SK-N-SH treated with all-trans-retinoic acid at 6 μM for 48 hours (cell line): ENCODE results near the gene PRDM4.

Experiments
- ATAC-seq: fragments of 200-7000 bp; cut with Tn5 transposase; 3 replicates; pipeline ENCODE4 v1.9.1; 2020; ENCODE audit warnings: mild to moderate bottlenecking, moderate library complexity
- ARNTL ChIP-seq: fragments of 450-650 bp; formaldehyde crosslinking; IDR thresholded peaks from 2 replicates; pipeline ENCODE4 v1.5.0; 2020; ENCODE audit warnings: low read depth, mild to moderate bottlenecking, moderate library complexity, borderline replicate concordance
- BACH2 ChIP-seq: fragments of 250-450 bp; sonication (Bioruptor Pico); IDR thresholded peaks from 2 replicates; pipeline ENCODE4 v1.9.0; 2021; ENCODE audit warnings: mild to moderate bottlenecking, borderline replicate concordance
- CREB5 ChIP-seq: fragments of 250-450 bp; sonication (Bioruptor Pico); IDR thresholded peaks from 2 replicates; pipeline ENCODE4 v1.5.1; 2020; ENCODE audit warnings: low read depth, mild to moderate bottlenecking, moderate library complexity
- CSRNP3 ChIP-seq: fragments of 250-450 bp; sonication (Bioruptor Pico); IDR thresholded peaks from 2 replicates; pipeline ENCODE4 v1.5.1; 2021; ENCODE audit warnings: mild to moderate bottlenecking, moderate library complexity
- ESRRG ChIP-seq: fragments of 250-450 bp; sonication (Bioruptor Pico); IDR thresholded peaks from 2 replicates; pipeline ENCODE4 v1.6.1; 2021; ENCODE audit warnings: mild to moderate bottlenecking
- GLIS3 ChIP-seq: fragments of 250-450 bp; sonication (Bioruptor Pico); IDR thresholded peaks from 2 replicates; pipeline ENCODE4 v1.5.0; 2020; ENCODE audit warnings: mild to moderate bottlenecking, moderate library complexity
- ISL1 ChIP-seq: fragments of 250-450 bp; sonication (Bioruptor Pico); IDR thresholded peaks from 2 replicates; pipeline ENCODE4 v2.1.2; 2022; ENCODE audit warnings: mild to moderate bottlenecking, moderate library complexity
- OSR1 ChIP-seq: fragments of 250-450 bp; sonication (Bioruptor Pico); IDR thresholded peaks from 2 replicates; pipeline ENCODE4 v1.8.0; 2022; ENCODE audit warnings: moderate library complexity, mild to moderate bottlenecking, inconsistent platforms
- PATZ1 ChIP-seq: fragments of 250-450 bp; sonication (Bioruptor Pico); IDR thresholded peaks from 2 replicates; pipeline ENCODE4 v1.8.0; 2020; ENCODE audit warnings: mild to moderate bottlenecking, moderate library complexity, borderline replicate concordance
- POU6F1 ChIP-seq: fragments of 250-450 bp; sonication (Bioruptor Pico); IDR thresholded peaks from 2 replicates; pipeline ENCODE4 v1.8.0; 2021; ENCODE audit warnings: low read depth, mild to moderate bottlenecking, moderate library complexity, borderline replicate concordance
- PPARA ChIP-seq: fragments of 250-450 bp; sonication (Bioruptor Pico); IDR thresholded peaks from 2 replicates; pipeline ENCODE4 v1.5.0; 2020; ENCODE audit warnings: mild to moderate bottlenecking, borderline replicate concordance
- RARB ChIP-seq: fragments of 250-450 bp; sonication (Bioruptor Pico); IDR thresholded peaks from 2 replicates; pipeline ENCODE4 v1.8.0; 2021; ENCODE audit warnings: mild to moderate bottlenecking, moderate library complexity
- TSHZ2 ChIP-seq: fragments of 250-450 bp; sonication (Bioruptor Pico); IDR thresholded peaks from 2 replicates; pipeline ENCODE4 v1.5.0; 2020; ENCODE audit warnings: mild to moderate bottlenecking, moderate library complexity
- ZC3H10 ChIP-seq: fragments of 250-450 bp; sonication (Bioruptor Pico); IDR thresholded peaks from 2 replicates; pipeline ENCODE4 v1.5.1; 2021; ENCODE audit warnings: mild to moderate bottlenecking, moderate library complexity
- ZFP3 ChIP-seq: fragments of 250-450 bp; sonication (Bioruptor Pico); IDR thresholded peaks from 2 replicates; pipeline ENCODE4 v1.5.0; 2020; ENCODE audit warnings: mild to moderate bottlenecking, moderate library complexity
- ZFP30 ChIP-seq: fragments of 450-650 bp; formaldehyde crosslinking; IDR thresholded peaks from 2 replicates; pipeline ENCODE4 v1.5.0; 2022; ENCODE audit warnings: mild to moderate bottlenecking, moderate library complexity
- ZNF565 ChIP-seq: fragments of 450-650 bp; formaldehyde crosslinking; conservative IDR thresholded peaks from 2 replicates; pipeline ENCODE4 v1.5.0; 2020; ENCODE audit warnings: low read depth, mild to moderate bottlenecking, moderate library complexity
- ZNF70 ChIP-seq: fragments of 450-650 bp; formaldehyde crosslinking; IDR thresholded peaks from 2 replicates; pipeline ENCODE4 v1.5.0; 2020; ENCODE audit warnings: mild to moderate bottlenecking, moderate library complexity
- ZNF8 ChIP-seq: fragments of 450-650 bp; formaldehyde crosslinking; IDR thresholded peaks from 2 replicates; pipeline ENCODE4 v1.5.0; 2020; ENCODE audit warnings: mild to moderate bottlenecking, moderate library complexity

Gene PRDM4

GRCh38 chr12:107684990-107685359 is 76.0 kb downstream of the PRDM4 start:
- TF ChIP-seq PATZ1 (CRISPR knock-in tag) (no peak), ZFP3 (CRISPR knock-in tag) (no peak), BACH2 (CRISPR knock-in tag) (no peak)
- peak; percentile 15; the same call in 2 of the 3 replicates for ATAC-seq

- ATAC-seq: no peak; the same call in 2 of the 3 replicates
- TF ChIP-seq ISL1 (CRISPR knock-in tag): no peak
- no peak for TF ChIP-seq POU6F1
- no peak for TF ChIP-seq CREB5 (CRISPR knock-in tag)
- no peak for TF ChIP-seq ZFP3 (CRISPR knock-in tag)
- no peak for TF ChIP-seq RARB (CRISPR knock-in tag)
- no peak for TF ChIP-seq PATZ1 (CRISPR knock-in tag)
- no peak for TF ChIP-seq OSR1 (CRISPR knock-in tag)
- no peak for TF ChIP-seq ESRRG
- no peak for TF ChIP-seq ZNF565 (CRISPR knock-in tag)
- TF ChIP-seq ZC3H10 (CRISPR knock-in tag): no peak
- TF ChIP-seq PPARA (CRISPR knock-in tag): no peak
- no peak for TF ChIP-seq GLIS3 (CRISPR knock-in tag)
- no peak for TF ChIP-seq CSRNP3
- no peak for TF ChIP-seq ZNF70 (CRISPR knock-in tag)
- no peak for TF ChIP-seq BACH2 (CRISPR knock-in tag)
- TF ChIP-seq ZNF8 (CRISPR knock-in tag): no peak
- no peak for TF ChIP-seq ARNTL (CRISPR knock-in tag)
- no peak for TF ChIP-seq ZFP30 (CRISPR knock-in tag)
- no peak for TF ChIP-seq TSHZ2 (CRISPR knock-in tag)
Measured at GRCh38 chr12:107684029-107684795, 76.7 kb downstream of the PRDM4 start.
